GM12892 (cell line): ENCODE results near the gene FNDC7. TPM values are rescaled to one million over a fixed set of nuclear protein-coding genes. Genes with fewer than 3 reads are reported as not detected.
"Not testable (repeated sequence)": the region's sequence is repeated elsewhere in the genome, so short reads cannot be mapped to it uniquely, and the experiment has no call there.

ENCODE experiments used
- DNase-seq: peaks from one replicate; pipeline ENCODE4 v3.0.0; 2011; ENCODE audit not compliant: insufficient read length
- FAIRE-seq: peaks from 2 replicates; lab custom pipeline; 2011; peaks lifted over from hg19 to GRCh38; lab: Jason Lieb, UNC
- POLR2A ChIP-seq: IDR thresholded peaks from 2 replicates; pipeline ENCODE4 v1.6.1; 2011; ENCODE audit warnings: low read depth, low read length, control low read depth
- POLR2AphosphoS5 ChIP-seq: IDR thresholded peaks from 2 replicates; pipeline ENCODE4 v1.6.1; 2011; ENCODE audit warnings: low read depth, low read length, control low read depth
- TAF1 ChIP-seq: IDR thresholded peaks from 2 replicates; pipeline ENCODE4 v1.6.1; 2011; ENCODE audit warnings: low read depth, mild to moderate bottlenecking, control low read depth, low read length, borderline replicate concordance
- polyA plus RNA-seq: library from polyadenylated mRNA; unstranded; fragments of >200 nt; gene quantifications from one replicate; pipeline ENCODE4 v1.2.1, GENCODE V29; 2012; ENCODE audit warnings: missing spikeins, inconsistent platforms; ENCODE audit not compliant: missing spikeins

Gene FNDC7, protein sequence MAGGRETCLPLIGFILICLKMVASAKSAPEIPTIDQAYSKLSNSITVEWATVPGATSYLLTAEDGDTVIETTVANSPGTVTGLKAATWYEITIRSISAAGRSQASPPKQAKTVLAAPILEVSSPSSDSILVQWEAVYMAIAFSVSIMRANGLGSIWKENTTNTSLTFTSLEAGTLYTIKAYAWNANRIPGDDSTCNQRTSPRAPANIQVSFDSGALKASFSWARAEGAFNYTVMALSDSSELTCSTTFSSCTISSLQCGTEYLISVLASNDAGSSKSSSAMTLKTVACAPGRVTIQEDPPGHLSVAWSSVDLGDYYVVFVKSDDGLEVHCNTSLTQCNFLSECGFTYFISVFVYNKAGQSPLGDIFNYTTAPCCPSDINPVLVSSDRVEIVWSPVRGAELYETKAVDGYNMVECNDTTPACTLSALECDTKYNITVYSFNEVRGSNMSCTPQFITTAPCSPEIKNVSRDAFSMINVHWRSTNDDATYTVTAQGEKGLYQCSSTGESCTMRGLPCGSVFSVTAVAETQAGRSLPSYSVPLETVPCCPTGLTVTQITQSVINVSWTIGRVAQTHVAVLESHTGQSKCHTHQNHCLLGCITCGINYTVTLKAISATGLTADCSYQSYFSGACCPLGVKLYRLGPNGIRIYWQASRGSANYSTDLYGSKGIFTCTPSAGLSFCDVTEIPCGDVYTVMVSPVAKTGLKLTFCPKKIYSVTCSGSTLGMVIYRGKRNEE
- polyA plus RNA-seq: not detected

DNA sequence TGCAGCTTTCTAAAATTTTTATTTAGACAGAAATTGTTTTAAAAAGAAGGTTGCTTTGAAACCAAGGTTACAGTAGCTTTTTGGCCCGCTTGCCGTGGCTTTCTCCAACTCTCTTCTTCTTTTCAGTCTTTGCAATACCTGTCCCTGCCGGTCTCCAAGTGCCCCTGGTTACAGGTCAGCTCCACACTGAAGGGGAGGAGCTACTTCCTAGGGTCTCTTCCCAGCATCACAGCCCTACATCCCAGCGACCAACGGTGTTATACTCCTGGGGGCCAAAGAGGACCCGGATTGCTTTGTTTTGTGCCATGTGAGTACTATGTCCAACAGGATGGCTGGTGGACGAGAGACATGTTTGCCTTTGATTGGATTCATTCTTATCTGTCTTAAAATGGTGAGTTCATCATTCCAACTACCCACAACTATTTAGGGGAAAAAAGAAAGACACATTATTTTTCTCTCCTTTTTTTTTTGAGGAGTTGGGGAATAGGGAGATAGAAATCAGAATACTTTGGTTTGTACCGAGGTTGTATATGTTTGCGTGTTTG, at the start of gene FNDC7:
TSS of gene FNDC7 (plus strand) at position 303 of the 545 bp plus-strand sequence. CDS start at position 329, 26 bp downstream.
- no peak for FAIRE-seq
- DNase-seq: no peak
- TF ChIP-seq POLR2A (no peak), TAF1 (no peak), POLR2AphosphoS5 (no peak)

DNA sequence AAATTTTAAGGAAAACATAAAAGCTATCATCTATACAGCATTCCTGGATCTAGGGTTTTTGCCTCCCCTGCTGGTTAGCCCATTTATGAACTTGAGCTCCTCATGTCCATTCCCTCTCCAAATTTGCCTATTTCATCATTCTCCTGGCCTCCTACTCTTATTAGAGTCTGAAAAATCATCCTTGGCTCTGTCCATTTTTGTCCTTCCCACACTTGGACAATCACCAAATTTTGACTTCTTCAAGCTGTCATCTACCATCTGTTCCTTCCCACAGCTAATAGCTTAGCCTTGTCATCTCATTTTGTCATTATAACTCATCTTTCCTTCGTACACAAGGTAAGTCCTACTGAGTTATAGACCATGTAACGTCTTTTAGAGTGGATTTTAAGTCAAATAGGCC, 49.6 kb upstream of the FNDC7 start:
- no peak for FAIRE-seq
- no peak for TF ChIP-seq TAF1
- TF ChIP-seq POLR2A: no peak
- TF ChIP-seq POLR2AphosphoS5: no peak
- no peak for DNase-seq

DNA sequence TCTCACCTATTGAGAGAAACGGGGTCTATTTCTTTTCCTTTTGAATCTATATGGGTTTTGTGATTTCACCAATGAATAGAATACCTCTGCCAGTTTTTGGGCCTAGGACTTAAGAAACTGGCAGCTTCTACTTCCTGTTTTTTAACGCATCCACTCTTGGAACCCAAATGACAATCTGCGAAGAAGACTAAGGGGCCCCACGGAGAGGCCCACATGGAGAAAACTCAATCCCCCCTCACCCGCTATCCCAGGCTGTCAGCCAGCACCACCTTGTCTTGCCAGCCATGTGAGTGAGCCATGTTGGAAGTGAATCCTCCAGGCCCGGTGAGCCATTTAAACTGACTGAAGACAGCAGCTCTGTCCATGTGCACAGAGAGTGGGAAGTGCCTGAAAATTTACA, 48.2 kb upstream of the FNDC7 start:
- no peak for DNase-seq
- TF ChIP-seq TAF1 (no peak), POLR2A (no peak), POLR2AphosphoS5 (no peak)
- FAIRE-seq: no peak

DNA sequence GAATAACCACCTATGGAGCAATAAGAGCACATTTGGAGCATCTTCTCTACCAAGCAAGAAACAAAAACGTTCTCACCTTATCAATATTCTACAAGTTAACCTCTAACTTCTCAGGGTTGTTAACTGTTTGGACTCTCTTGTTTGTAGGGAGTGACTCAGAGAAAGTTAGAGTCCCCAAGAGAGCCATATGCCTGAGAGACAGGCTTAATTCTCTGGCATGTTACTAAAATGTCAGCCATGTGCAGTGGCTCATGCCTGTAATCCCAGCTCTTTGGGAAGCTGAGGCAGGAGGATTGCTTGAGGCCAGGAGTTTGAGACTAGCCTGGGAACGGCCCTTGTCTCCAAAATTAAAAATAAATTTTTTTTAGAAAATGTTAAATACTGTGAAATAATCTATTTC, 47.6 kb upstream of the FNDC7 start:
- DNase-seq (no peak), FAIRE-seq (no peak)
- no peak for TF ChIP-seq POLR2A
- no peak for TF ChIP-seq POLR2AphosphoS5
- no peak for TF ChIP-seq TAF1

DNA sequence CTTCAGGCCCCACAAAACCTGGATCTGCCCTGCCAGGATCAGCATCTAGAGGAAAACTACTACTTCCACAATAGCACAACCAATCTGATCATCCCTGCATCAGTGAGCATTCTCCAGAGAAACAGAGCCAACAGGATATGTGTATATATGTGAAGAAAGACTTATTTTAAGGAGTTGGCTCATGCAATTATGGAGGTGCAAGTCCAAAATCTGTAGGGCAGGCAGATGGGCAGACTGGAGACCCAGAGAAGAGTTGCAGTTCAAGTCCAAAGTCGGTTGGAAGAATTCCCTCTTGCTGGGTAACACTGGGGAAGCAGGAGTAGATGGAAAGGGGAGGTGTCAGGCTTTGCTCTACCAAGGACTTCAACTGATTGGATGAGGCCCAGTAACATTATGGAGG, 46.9 kb upstream of the FNDC7 start:
- DNase-seq: no peak
- no peak for FAIRE-seq
- TF ChIP-seq TAF1: no peak
- TF ChIP-seq POLR2AphosphoS5: no peak
- no peak for TF ChIP-seq POLR2A

DNA sequence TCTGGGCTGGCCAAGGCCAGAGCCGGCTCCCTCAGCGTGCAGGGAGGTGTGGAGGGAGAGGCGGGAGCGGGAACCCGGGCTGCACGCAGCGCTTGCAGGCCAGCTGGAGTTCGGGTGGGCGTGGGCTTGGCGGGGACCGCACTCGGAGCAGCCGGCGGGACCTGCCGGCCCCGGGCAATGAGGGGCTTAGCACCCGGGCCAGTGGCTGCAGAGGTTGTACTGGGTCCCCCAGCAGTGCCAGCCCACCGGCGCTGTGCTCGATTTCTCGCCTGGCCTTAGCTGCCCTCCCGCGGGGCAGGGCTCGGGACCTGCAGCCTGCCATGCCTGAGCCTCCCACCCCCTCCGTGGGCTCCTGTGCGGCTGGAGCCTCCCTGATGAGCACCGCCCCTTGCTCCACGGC, 45.3 kb upstream of the FNDC7 start:
- DNase-seq, FAIRE-seq: not testable (repeated sequence)

DNA sequence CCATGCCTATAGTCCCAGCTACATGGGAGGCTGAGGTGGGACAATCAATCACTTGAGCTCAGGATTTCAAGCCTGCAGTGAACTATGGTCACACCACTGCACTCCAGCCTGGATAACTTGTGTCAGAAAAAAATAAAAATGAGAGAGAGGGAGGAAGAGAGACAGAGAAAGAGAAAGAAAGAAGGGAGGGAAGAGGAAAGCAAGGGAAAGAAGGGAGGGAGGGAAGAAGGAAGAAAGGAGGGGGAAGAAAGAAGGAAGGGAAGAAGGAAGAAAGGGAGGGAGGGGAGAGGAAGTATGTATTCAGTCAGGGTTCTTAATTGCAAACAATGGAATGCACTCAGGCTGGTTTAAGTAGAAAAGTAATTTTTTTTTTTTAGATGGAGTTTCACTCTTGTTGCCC, 43.9 kb upstream of the FNDC7 start:
- no peak for TF ChIP-seq TAF1
- TF ChIP-seq POLR2A: no peak
- no peak for TF ChIP-seq POLR2AphosphoS5
- FAIRE-seq: no peak
- DNase-seq: no peak

DNA sequence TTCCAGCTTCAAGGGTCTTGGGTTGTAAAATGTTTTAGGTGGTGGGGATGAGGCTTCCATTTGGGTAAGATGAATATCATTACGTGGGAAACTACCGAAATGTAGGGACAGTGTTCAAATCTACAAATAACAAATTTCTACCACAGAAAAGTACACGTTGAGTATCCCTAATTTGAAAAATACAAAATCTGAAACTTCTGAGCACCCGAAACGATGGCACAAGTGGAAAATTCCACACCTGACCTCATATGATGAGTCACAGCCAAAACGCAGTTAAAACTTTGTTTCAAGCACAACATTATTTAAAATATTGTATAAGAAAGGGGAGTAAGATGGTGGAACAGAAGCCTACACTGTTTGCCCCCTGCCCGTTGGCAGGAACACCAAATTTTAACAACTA, 43.0 kb upstream of the FNDC7 start:
- TF ChIP-seq POLR2AphosphoS5: no peak
- no peak for TF ChIP-seq POLR2A
- TF ChIP-seq TAF1: no peak
- no peak for DNase-seq
- no peak for FAIRE-seq

DNA sequence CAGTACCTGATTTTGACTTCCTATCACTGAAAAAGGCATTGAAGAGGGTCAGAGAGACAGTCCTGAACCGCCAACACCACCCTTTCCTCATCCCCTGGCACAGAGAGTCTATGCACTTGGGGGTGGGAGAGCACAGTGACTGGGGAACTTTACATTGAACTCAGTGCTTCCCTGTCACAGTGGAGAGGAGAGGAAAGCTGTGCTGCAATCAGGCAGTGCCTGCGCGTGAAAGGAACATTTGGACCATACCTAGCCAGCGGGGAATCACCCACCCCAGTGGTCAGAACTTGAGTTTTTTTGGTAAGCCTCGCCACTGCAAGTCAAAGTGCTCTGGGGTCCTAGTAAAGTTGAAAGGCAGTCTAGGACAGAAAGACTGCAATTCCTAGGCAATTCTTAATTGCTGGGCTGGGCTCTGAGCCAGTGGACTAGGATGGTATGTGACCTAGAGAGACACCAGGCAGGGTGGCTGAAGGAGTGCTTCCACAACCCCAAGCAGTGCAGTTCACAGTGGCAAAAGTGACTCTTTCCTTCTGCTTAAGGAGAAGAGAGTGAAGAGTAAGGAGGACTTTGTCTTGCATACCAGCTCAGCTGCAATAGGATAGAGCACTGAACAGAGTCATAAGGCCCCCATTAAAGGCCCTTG, 42.5 kb upstream of the FNDC7 start:
- DNase-seq (no peak), FAIRE-seq (no peak)
- TF ChIP-seq TAF1 (no peak), POLR2AphosphoS5 (no peak), POLR2A (no peak)

DNA sequence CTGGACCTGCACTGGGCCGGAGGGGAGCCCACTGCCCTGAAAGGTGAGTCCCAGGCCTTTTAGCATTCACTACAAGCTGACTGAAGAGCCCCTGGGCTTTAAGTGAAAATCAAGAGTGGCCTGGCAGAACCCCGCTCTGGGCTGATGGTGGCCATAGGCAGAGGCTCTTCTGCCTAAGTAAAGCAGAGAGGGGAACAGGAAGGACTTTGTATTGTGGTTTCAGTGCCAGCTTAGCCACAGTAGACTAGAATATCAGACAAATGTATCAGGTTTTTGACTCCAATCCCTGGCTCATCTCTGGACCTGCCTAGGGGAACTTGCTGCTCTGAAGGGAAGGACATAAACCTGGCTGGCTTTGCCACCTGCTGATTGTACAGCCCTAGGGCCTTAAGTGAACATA, 41.6 kb upstream of the FNDC7 start:
- FAIRE-seq: no peak
- TF ChIP-seq POLR2A: no peak
- TF ChIP-seq TAF1: no peak
- no peak for TF ChIP-seq POLR2AphosphoS5

DNA sequence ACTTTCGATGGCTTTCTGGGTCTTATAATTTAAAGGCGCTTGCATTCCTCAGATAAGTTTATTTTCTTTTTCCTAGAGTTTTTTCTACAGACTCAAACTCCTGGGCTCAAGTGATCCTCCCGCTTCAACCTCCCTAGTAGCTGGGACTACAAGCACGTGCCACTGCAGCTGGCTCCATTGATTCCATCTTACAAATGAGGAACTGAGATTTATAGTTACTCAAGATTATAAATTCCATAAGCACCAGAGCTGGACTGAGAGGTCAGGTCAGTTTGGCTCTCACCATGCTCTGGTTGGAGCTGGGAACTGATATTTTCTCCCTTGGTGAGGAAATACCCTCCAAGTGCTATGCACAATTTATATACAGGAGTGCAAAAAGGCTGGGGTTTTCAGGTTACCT, 34.0 kb upstream of the FNDC7 start:
- DNase-seq (no peak), FAIRE-seq (no peak)
- TF ChIP-seq TAF1 (no peak), POLR2A (no peak), POLR2AphosphoS5 (no peak)

More for the DNA sequence above, 41.6 kb upstream of the FNDC7 start:
- DNase-seq: no peak

DNA sequence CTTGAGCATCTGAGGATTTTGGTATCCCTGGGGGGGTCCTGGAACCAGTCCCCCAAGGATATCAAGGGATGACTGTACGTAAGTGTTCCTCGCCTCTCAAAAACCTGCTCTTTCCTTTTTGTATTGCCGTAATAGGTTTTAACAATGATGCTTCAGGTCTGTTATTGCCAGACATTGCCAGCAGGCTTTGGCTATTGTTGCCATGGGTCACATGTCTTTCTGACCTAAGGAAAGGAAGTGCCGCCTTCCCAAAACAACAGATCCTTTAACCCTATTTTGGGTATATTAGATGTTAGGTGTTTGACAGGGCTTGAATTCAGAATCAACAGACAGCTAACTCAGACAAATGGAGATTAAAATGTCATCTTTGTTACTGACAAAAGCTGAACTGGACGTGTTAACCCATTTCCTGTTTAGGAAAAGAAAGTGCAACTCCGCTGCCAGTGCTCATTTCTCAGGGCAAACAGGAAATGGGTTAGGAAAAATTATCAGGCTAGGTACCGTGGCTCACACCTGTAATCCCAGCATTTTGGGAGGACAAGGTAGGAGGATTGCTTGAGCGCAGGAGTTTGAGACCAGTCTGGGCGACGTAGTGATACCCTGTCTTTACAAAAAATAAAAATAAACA, 33.0 kb upstream of the FNDC7 start:
- no peak for TF ChIP-seq POLR2AphosphoS5
- TF ChIP-seq TAF1: no peak
- no peak for TF ChIP-seq POLR2A
- FAIRE-seq: no peak

DNA sequence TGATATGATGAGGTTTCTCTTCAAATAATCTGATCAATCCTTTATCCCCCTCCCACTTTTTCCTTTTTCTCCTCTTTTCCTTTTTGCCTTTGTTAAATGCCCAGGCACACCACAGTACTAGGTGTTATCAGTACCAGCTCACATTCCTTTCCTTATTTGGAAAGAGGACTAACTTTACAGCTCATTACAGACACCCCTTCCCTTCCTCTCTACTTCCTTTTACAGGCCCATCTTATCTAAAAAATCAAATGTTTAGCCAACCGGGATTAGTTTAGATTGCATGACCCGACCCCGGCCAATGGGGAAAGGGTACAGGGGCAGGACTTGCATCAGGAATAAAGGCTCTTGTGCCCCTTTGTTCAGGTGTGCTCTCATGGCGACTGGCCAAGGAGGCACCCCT, 31.0 kb upstream of the FNDC7 start:
- not testable (repeated sequence) for FAIRE-seq, DNase-seq

More for the DNA sequence above, 33.0 kb upstream of the FNDC7 start:
- DNase-seq: no peak
